Adrenal gland (tissue), 12 donors: ENCODE data around the gene RNF123. TPM values are rescaled to one million over a fixed set of nuclear protein-coding genes. Genes with fewer than 3 reads are reported as not detected.

Experiments
- DNase-seq, 7 donors: peaks; one replicate each; pipeline ENCODE4 v3.0.0-alpha.2; 2019 to 2020
- H3K27ac ChIP-seq, 5 donors: fragments of 200-600 bp; sonication (generic) in 4 of 5; 1 replicate in 3 of 5; 2 replicates in 2 of 5; pipeline versions ENCODE4 v1.5.1 to v1.8.0; 2016 to 2020; ENCODE audit warnings: mild to moderate bottlenecking in 1 of 5
- H3K27me3 ChIP-seq: fragments of 200-600 bp; 2 replicates; pipeline ENCODE4 v1.8.0; 2021
- H3K36me3 ChIP-seq, 2 donors: fragments of 200-600 bp; replicated peaks in 1 of 2; 1 replicate in 1 of 2; 2 replicates in 1 of 2; pipeline versions ENCODE4 v1.5.1 to v1.8.0; 2018 to 2022
- H3K4me1 ChIP-seq, 2 donors: fragments of 200-600 bp; replicated peaks in 1 of 2; 1 replicate in 1 of 2; 2 replicates in 1 of 2; pipeline versions ENCODE4 v1.5.1 to v1.8.0; 2018 to 2021
- H3K4me3 ChIP-seq, 4 donors: fragments of 200-600 bp; sonication (generic) in 3 of 4; one replicate each; pipeline ENCODE4 v1.5.1; 2016 to 2018
- H3K9me3 ChIP-seq, 3 donors: fragments of 200-600 bp; sonication (generic) in 1 of 3; replicated peaks in 1 of 3; 1 replicate in 2 of 3; 2 replicates in 1 of 3; pipeline versions ENCODE4 v1.5.1 to v1.8.0; 2016 to 2021
- POLR2A ChIP-seq, 2 donors: fragments of 450-650 bp; IDR thresholded peaks; one replicate each; pipeline ENCODE4 v1.6.1; 2017; ENCODE audit warnings: antibody characterized with exemption in 2 of 2, mild to moderate bottlenecking in 2 of 2, moderate library complexity in 1 of 2
- WGBS, 4 donors: extraction: QIAGEN DNeasy Blood & Tissue Kit in 2 of 4; methylation state at CpG; one replicate each; pipeline versions ENCODE4 v1.1.5 to v1.1.7; 2013 to 2017; 5-methylcytosine and 5-hydroxymethylcytosine counted together
- intact Hi-C, 2 donors: fragments of 100-400 bp; cut with DNase I; formaldehyde crosslinking; loops; one replicate each; pipeline versions ENCODE4 v1.14.1 to v1.15.0; 2022 to 2023
- polyA plus RNA-seq, 3 donors: library from polyadenylated mRNA; stranded (reverse); fragments of 200-250 nt in 2 of 3; fragments of 350-450 nt in 1 of 3; fragmentation: Illumina TruSeq in 1 of 3; extraction: RNeasy Lipid Tissue Mini Kit (QIAGEN cat#74804) in 1 of 3; gene quantifications; one replicate each; pipeline ENCODE4 v1.2.3, GENCODE V29; 2013 to 2014
- total RNA-seq, 9 donors: library from RNA; depleted of rRNA in 4 of 9; stranded (reverse); fragments of >200 nt in 4 of 9; fragments of 120-200 nt in 1 of 9; fragmentation: NEBNext Ultra II Directional in 1 of 9; extraction: Animal tissue kit (Norgen Biotek cat#: 25700) in 1 of 9; gene quantifications; one replicate each; pipeline versions ENCODE4 v1.1.0 to v1.2.4, GENCODE V29; 2013 to 2023
- TF ChIP-seq, protein P1 (sequence below), 6 experiments: fragments of 450-650 bp in 4 of 6; fragments of 200-600 bp in 2 of 6; sonication (generic) in 1 of 6; IDR thresholded peaks; 1 replicate in 5 of 6; 2 replicates in 1 of 6; pipeline versions ENCODE4 v1.5.1 to v1.8.0; 2016 to 2021; ENCODE audit warnings: antibody characterized with exemption in 6 of 6, mild to moderate bottlenecking in 2 of 6, moderate library complexity in 1 of 6
- donor health status: healthy with polysubstance abuse.
- donor health status: Bipolar disorder and iron deficiency.
- donor health status: DM: yes; HTN: yes; CAD: no.
- donor health status: DM: no; HTN: no; CAD: no.
- donor health status: DM: no; HTN: no; CAD: no.
- donor health status: DM: yes; HTN: yes; CAD: no.

Gene RNF123
- total and polyA plus RNA-seq, 12 donors: 19.5 to 62.3 (median 38.3) TPM

- Histone ChIP-seq H3K27me3 (no peaks in the 10 kb centered on the region), H3K27ac (no peak overlapping the region), H3K36me3 (no peaks in the 10 kb centered on the region), H3K4me1 (peaks cover 5 to 16% of the 10 kb centered on the region in 2 donors), H3K9me3 (no peaks in the 10 kb centered on the region), H3K4me3 (no peak overlapping the region)
- TF ChIP-seq, protein P1, sequence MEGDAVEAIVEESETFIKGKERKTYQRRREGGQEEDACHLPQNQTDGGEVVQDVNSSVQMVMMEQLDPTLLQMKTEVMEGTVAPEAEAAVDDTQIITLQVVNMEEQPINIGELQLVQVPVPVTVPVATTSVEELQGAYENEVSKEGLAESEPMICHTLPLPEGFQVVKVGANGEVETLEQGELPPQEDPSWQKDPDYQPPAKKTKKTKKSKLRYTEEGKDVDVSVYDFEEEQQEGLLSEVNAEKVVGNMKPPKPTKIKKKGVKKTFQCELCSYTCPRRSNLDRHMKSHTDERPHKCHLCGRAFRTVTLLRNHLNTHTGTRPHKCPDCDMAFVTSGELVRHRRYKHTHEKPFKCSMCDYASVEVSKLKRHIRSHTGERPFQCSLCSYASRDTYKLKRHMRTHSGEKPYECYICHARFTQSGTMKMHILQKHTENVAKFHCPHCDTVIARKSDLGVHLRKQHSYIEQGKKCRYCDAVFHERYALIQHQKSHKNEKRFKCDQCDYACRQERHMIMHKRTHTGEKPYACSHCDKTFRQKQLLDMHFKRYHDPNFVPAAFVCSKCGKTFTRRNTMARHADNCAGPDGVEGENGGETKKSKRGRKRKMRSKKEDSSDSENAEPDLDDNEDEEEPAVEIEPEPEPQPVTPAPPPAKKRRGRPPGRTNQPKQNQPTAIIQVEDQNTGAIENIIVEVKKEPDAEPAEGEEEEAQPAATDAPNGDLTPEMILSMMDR (IDR thresholded peaks at IDR 0.05): no peak
- DNase-seq: no peak
- 79 to 100% (median 84%) methylated on average over 2 to 3 of the region's 3 CpGs for WGBS, 4 donors
- intact Hi-C loops: loop anchor here in 1 of 2 donors (5.0 kb wide), 1 partner anchor 137 kb away; no protein-coding TSS in a partner anchor
These were observed 20.0 kb upstream of the RNF123 start for GRCh38 chr3:49669352-49669751.

- no peak for TF ChIP-seq POLR2A (IDR thresholded peaks at IDR 0.05)
- TF ChIP-seq, protein P1 (IDR thresholded peaks at IDR 0.05): no peak
- 67 to 80% (median 73%) methylated on average over 5 to 6 of the region's 6 CpGs for WGBS, 4 donors
- intact Hi-C loops: loop anchor here in 1 of 2 donors (2.0 kb wide), 1 partner anchor 132 kb away; no protein-coding TSS in a partner anchor
These were observed 18.4 kb upstream of the RNF123 start for GRCh38 chr3:49670940-49671290.

DNA sequence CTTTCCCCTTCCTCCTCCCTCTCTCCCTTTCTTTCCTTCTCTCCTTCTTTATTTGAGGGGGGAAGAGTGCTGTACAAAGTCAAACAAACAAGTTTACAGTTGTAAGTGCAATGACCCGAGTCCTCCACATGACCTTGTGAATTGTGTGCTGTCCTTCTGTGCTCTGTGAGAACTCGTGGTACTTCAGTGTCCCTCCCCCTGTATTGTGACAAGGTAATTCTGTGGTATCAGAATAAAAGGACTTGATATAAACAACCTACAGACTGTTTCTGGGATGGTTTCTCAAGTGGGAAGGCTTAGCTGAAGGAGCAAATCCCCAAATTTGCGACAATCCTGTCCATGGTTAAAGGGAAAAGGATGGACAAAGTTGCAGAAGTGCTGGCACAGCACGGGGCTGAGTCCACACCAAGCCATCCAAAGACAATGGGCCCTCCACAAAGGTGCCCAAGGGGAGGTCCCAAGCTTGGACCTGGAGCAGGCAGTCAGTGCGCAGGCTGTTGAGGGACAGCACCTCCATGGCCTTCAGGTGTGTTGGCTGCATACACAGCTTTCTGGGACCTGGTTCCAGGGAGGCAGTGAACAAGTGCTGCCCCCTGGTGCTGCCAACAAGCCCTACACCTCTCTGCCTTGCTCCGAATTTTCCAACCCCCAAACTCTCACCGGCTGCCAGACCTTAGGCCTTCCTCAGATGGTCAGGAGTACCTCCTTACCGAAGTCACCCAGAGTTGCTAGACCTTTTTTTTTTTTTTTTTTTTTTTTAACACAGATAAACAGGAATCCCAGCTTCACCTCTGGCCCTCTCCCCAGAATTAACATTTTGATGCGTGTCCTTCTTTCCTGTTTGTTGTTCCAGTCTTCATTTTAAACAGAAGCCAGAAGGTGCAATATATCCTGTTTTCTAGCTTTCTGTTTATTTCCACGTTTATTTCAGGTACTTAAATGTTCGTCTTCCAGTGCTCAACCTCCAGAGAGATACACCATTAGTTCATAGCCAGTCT is 17.8 kb upstream of the RNF123 start:
- Histone ChIP-seq H3K4me3 (no peak overlapping the region), H3K4me1 (peaks cover 10 to 17% of the 10 kb centered on the region in 2 donors), H3K27me3 (no peaks in the 10 kb centered on the region), H3K27ac (no peak overlapping the region), H3K9me3 (no peaks in the 10 kb centered on the region), H3K36me3 (peaks cover 0 to 7% of the 10 kb centered on the region in 2 donors)
- intact Hi-C loops: loop anchor here in 1 of 2 donors (2.0 kb wide), 1 partner anchor 133 kb away; no protein-coding TSS in a partner anchor
- 36 to 39% (median 37%) methylated on average over 9 to 11 of the region's 11 CpGs for WGBS, 4 donors
- TF ChIP-seq POLR2A (IDR thresholded peaks at IDR 0.05): no peak
- TF ChIP-seq, protein P1 (IDR thresholded peaks at IDR 0.05): peak; percentile 68 to 92 (median 84)
- peak; percentile 65 to 87 (median 75) for DNase-seq

More at GRCh38 chr3:49670940-49671290, 18.4 kb upstream of the RNF123 start:
- Histone ChIP-seq H3K4me1 (peaks cover 10 to 17% of the 10 kb centered on the region in 2 donors), H3K36me3 (peaks cover 0 to under 1% of the 10 kb centered on the region in 2 donors), H3K27me3 (no peaks in the 10 kb centered on the region), H3K27ac (no peak overlapping the region), H3K4me3 (no peak overlapping the region), H3K9me3 (no peaks in the 10 kb centered on the region)
- DNase-seq: no peak

DNA sequence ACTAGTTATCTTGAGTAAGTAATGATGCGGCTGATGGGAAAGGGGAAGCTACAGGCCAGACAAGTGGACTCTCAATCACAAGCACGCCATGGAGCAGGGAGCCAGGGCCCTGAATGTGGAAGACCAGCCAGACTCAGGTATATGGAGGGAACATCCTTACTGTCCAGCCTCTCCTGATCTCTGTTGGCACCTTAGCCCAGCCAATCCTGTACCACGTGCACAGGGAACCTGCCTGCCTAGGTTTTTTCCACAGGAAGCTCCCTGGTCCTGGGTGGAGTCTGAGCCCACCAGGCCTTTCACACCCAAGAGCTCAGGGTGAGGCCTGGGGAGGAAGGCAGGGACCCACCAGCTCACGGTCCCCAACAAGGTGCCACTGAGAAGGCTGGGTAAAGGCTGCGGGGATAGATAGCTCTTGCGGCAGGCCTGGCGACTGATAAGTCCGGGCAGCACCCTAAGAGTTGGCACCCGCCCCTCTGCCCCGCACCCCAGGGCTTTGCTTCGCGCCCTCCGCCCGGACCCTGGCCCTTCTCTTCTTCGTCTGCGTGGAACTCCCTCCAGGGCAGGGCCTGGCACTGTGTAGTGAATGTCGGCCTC is 16.1 kb upstream of the RNF123 start:
- Histone ChIP-seq H3K9me3 (no peaks in the 10 kb centered on the region), H3K27me3 (no peaks in the 10 kb centered on the region), H3K27ac (peak overlapping the region; percentile 86 to 98 (median 91)), H3K4me1 (peaks cover 10 to 17% of the 10 kb centered on the region in 2 donors), H3K36me3 (peaks cover 0 to 24% of the 10 kb centered on the region in 2 donors), H3K4me3 (peak overlapping the region in 3 of 4 donors; percentile 37 to 87 (median 56))
- intact Hi-C loops: no loop called here
- TF ChIP-seq, protein P1 (IDR thresholded peaks at IDR 0.05): no peak
- no peak for TF ChIP-seq POLR2A (IDR thresholded peaks at IDR 0.05)
- WGBS, 4 donors: 25 to 50% (median 38%) methylated on average over 2 to 17 of the region's 17 CpGs
- DNase-seq: peak in 3 of 7 donors; percentile 37 to 65 (median 38)
